T-helper 17 cell (primary cell): Measurements from ENCODE around the gene PEX1. TPM values are rescaled to one million over a fixed set of nuclear protein-coding genes. Genes with fewer than 3 reads are reported as not detected.
"Not testable (repeated sequence)": the region's sequence is repeated elsewhere in the genome, so short reads cannot be mapped to it uniquely, and the experiment has no call there.

ENCODE experiments used
- ATAC-seq: fragments of 150-1000 bp; cut with Tn5 transposase; 2 replicates; pipeline ENCODE4 v1.10.0; 2021; ENCODE audit warnings: mild to moderate bottlenecking, moderate library complexity
- DNase-seq, 3 donors: peaks; one replicate each; pipeline versions ENCODE4 v3.0.0 to v3.0.0-alpha.2; 2020 to 2021
- H3K9me3 ChIP-seq: one replicate; pipeline ENCODE4 v1.7.0; 2013; ENCODE audit warnings: low read length, mild to moderate bottlenecking; ENCODE audit not compliant: control insufficient read depth, poor library complexity, severe bottlenecking
- H3K27ac Mint-ChIP-seq: one replicate; pipeline ENCODE4 v1.8.0; 2022; ENCODE audit warnings: mild to moderate bottlenecking, moderate library complexity, mixed read lengths
- H3K27me3 Mint-ChIP-seq: one replicate; pipeline ENCODE4 v1.8.0; 2022; ENCODE audit warnings: mixed read lengths
- H3K36me3 Mint-ChIP-seq: one replicate; pipeline ENCODE4 v1.8.0; 2022; ENCODE audit warnings: low read depth, mixed read lengths
- H3K4me1 Mint-ChIP-seq: one replicate; pipeline ENCODE4 v1.8.0; 2022; ENCODE audit warnings: mild to moderate bottlenecking, mixed read lengths
- H3K4me3 Mint-ChIP-seq: one replicate; pipeline ENCODE4 v1.8.0; 2022; ENCODE audit warnings: mild to moderate bottlenecking, moderate library complexity, mixed read lengths
- total RNA-seq, 4 donors: library from RNA in 2 of 4; stranded (reverse) in 2 of 4; gene quantifications; one replicate each; pipeline ENCODE4 v1.2.3 and lab custom pipeline; 2022 to 2026

PEX1 gene
- total RNA-seq = 10 to 100 TPM; 18.2 to 19.1 TPM
- total RNA-seq (lab: John Stamatoyannopoulos, UW) = 103 to 110 reads per million in 2 donors

DNA sequence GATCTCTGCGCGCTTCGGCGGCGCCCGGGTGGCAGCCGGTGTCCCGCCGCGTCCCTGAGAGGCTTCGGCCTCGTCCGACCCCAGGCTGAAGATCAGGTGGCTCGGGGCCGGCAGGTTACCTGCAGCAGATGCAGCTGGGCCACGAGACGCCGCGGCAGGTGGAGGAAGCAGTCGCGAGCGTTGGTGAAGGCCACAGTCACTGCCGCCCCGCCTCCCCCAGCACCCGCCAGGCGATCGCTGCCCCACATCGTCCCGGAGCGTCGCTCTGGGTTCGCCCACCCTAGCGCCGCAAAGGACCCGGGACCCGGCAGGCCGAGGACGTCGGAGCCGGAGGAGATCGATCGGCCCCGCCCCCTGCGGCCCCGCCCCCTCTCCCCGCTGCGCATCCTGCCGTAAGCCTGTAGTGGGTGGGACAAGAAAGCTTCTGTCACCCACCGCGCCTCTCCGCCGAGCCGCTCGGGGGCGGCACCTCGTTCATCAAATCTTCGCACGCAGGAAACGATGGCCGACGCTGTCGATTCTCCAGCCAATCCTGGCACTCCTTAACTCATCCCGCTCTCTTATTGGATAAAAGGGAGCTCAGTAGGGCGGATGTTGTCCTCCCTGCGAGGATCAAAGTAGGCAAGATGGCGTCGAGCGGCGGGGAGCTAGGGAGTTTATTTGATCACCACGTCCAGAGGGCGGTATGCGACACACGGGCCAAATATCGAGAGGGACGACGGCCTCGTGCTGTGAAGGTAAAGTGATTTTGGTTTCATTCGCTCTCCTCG, at the start of gene PEX1, which contains the start of gene RBM48:
TSS of gene PEX1 (minus strand) at position 333 of the 770 bp plus-strand sequence. CDS start at position 248, 85 bp downstream.
TSS of gene RBM48 (plus strand) at position 608 of the 770 bp plus-strand sequence. CDS start at position 627, 19 bp downstream.
- peaks cover 24% of the 10 kb centered on the region for H3K4me1 Mint-ChIP-seq
- ATAC-seq = peak; percentile 91
- H3K27ac Mint-ChIP-seq = peak within 1 kb of the TSS; percentile 94
- H3K4me3 Mint-ChIP-seq = peak within 1 kb of the TSS; percentile 92
- peaks cover 7% of the 10 kb centered on the region for H3K36me3 Mint-ChIP-seq
- no peaks in the 10 kb centered on the region for H3K27me3 Mint-ChIP-seq
- H3K9me3 ChIP-seq = no peaks in the 10 kb centered on the region
- peak; percentile 88 to 96 (median 93) for DNase-seq

- H3K9me3 ChIP-seq = no peaks in the 10 kb centered on the region
- H3K4me3 Mint-ChIP-seq = no peak overlapping the region
- DNase-seq (no peak), ATAC-seq (no peak)
- peaks cover 8% of the 10 kb centered on the region for H3K36me3 Mint-ChIP-seq
- H3K27ac Mint-ChIP-seq = no peak overlapping the region
- H3K4me1 Mint-ChIP-seq = peaks cover 11% of the 10 kb centered on the region
- H3K27me3 Mint-ChIP-seq = no peaks in the 10 kb centered on the region
Observed at GRCh38 chr7:92576296-92576695, 48.0 kb upstream of the PEX1 start.

- H3K4me1 Mint-ChIP-seq = peaks cover 8% of the 10 kb centered on the region
- H3K4me3 Mint-ChIP-seq = no peak overlapping the region
- H3K27ac Mint-ChIP-seq = no peak overlapping the region
- no peaks in the 10 kb centered on the region for H3K9me3 ChIP-seq
- ATAC-seq = no peak
- peaks cover 8% of the 10 kb centered on the region for H3K36me3 Mint-ChIP-seq
- H3K27me3 Mint-ChIP-seq = no peaks in the 10 kb centered on the region
- DNase-seq = no peak
Observed at GRCh38 chr7:92569137-92569536, 40.8 kb upstream of the PEX1 start.

- H3K4me1 Mint-ChIP-seq = peaks cover 16% of the 10 kb centered on the region
- H3K36me3 Mint-ChIP-seq = peaks cover 13% of the 10 kb centered on the region
- ATAC-seq = no peak
- DNase-seq = no peak
- no peak overlapping the region for H3K4me3 Mint-ChIP-seq
- no peak overlapping the region for H3K27ac Mint-ChIP-seq
- no peaks in the 10 kb centered on the region for H3K27me3 Mint-ChIP-seq
- H3K9me3 ChIP-seq = no peaks in the 10 kb centered on the region
Observed at GRCh38 chr7:92567460-92567859, 39.1 kb upstream of the PEX1 start.

DNA sequence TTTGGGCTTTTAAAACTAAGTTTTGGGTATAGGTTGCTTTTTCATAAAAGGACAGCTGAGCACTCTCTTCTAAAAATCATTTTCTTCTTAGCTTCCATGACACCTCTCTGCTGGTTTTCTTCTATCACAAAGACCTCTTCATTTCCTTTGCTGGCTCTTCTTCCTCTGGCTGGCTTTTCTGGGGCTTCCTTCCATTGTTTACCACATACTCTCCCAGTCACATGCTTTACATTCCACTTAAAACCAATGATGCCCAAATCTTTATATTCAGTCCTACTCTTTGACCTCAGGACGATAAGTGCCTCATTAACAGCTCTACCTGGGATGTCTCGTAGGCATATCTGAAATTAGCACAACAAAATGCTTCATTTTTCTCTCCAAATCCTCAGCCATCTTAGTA, 35.0 kb upstream of the PEX1 start:
- H3K4me1 Mint-ChIP-seq = peaks cover 10% of the 10 kb centered on the region
- DNase-seq = no peak
- H3K9me3 ChIP-seq = no peaks in the 10 kb centered on the region
- ATAC-seq = no peak
- H3K27me3 Mint-ChIP-seq = no peaks in the 10 kb centered on the region
- peaks cover 7% of the 10 kb centered on the region for H3K36me3 Mint-ChIP-seq
- peak overlapping the region; percentile 60 for H3K27ac Mint-ChIP-seq
- no peak overlapping the region for H3K4me3 Mint-ChIP-seq

- Mint-ChIP-seq H3K36me3 (peaks cover 7% of the 10 kb centered on the region), H3K27me3 (no peaks in the 10 kb centered on the region), H3K4me3 (no peak overlapping the region), H3K27ac (no peak overlapping the region), H3K4me1 (peaks cover 10% of the 10 kb centered on the region)
- DNase-seq = no peak
- no peak for ATAC-seq
- H3K9me3 ChIP-seq = no peaks in the 10 kb centered on the region
Observed at GRCh38 chr7:92560602-92561001, 32.3 kb upstream of the PEX1 start.

DNA sequence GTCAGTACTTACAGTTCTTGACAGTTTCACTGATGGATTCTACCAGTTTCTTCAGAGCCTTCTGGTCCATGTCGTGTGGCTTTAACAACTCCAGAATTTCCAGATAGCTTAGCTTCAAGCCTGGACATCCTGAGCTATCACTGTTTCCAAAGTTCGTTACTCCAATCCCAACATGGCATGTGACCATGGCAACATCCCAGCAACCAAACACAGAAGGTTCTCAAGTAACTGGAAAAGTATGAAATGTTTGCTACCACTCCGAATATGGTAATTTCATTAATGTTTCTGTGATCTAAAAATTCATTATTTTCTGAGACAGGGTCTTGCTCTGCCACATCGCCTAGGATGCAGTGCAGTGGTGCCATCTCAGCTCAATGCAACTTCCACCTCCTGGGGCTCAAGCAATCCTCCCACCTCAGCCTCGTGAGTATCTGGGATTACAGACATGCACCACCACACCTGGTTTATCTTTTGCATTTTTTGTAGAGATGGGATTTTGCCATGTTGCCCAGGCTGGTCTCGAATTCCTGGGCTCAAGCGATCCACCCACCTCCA, 29.6 kb upstream of the PEX1 start:
- no peak for ATAC-seq
- no peaks in the 10 kb centered on the region for H3K27me3 Mint-ChIP-seq
- DNase-seq = no peak
- peak overlapping the region; percentile 25 for H3K4me3 Mint-ChIP-seq
- H3K36me3 Mint-ChIP-seq = no peaks in the 10 kb centered on the region
- H3K9me3 ChIP-seq = no peaks in the 10 kb centered on the region
- H3K4me1 Mint-ChIP-seq = peaks cover 1% of the 10 kb centered on the region
- H3K27ac Mint-ChIP-seq = peak overlapping the region; percentile 79

GRCh38 chr7:92557249-92557648, 28.9 kb upstream of the PEX1 start:
- H3K36me3 Mint-ChIP-seq = no peaks in the 10 kb centered on the region
- H3K9me3 ChIP-seq = no peaks in the 10 kb centered on the region
- peak; percentile 20 for ATAC-seq
- peak overlapping the region; percentile 79 for H3K27ac Mint-ChIP-seq
- H3K4me3 Mint-ChIP-seq = no peak overlapping the region
- no peaks in the 10 kb centered on the region for H3K27me3 Mint-ChIP-seq
- H3K4me1 Mint-ChIP-seq = peaks cover 2% of the 10 kb centered on the region
- no peak for DNase-seq

DNA sequence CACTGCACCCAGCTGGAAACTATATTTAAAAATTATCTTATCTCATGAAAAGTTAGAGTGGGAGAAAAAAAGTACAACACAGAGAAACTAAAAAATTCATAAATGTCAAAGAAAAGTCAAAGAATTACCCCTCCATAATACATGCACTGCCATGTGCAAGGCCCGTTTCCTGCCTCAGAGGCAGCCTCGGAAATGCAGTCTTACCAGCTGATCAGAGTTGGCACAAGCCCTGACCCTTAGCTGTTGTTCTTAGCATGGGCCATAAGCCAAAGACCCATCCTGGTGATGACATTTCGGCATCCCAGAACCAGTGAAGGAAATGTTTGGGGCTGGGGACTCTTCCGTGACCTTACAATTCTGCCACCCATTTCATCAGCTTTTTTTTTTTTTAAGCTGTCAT, 21.9 kb upstream of the PEX1 start:
- no peaks in the 10 kb centered on the region for H3K36me3 Mint-ChIP-seq

GRCh38 chr7:92547579-92547978, 19.3 kb upstream of the PEX1 start:
- H3K27me3 Mint-ChIP-seq = no peaks in the 10 kb centered on the region
- no peak overlapping the region for H3K4me3 Mint-ChIP-seq
- H3K4me1 Mint-ChIP-seq = no peaks in the 10 kb centered on the region
- H3K36me3 Mint-ChIP-seq = no peaks in the 10 kb centered on the region
- ATAC-seq (no peak), DNase-seq (no peak)
- H3K9me3 ChIP-seq = no peaks in the 10 kb centered on the region
- no peak overlapping the region for H3K27ac Mint-ChIP-seq

More for the DNA sequence above, 21.9 kb upstream of the PEX1 start:
- Mint-ChIP-seq H3K4me3 (no peak overlapping the region), H3K27me3 (no peaks in the 10 kb centered on the region), H3K4me1 (peaks cover 2% of the 10 kb centered on the region), H3K27ac (no peak overlapping the region)
- DNase-seq = no peak
- no peak for ATAC-seq
- H3K9me3 ChIP-seq = no peaks in the 10 kb centered on the region

- no peaks in the 10 kb centered on the region for H3K27me3 Mint-ChIP-seq
- H3K36me3 Mint-ChIP-seq = no peaks in the 10 kb centered on the region
- H3K4me1 Mint-ChIP-seq = no peaks in the 10 kb centered on the region
- ATAC-seq = no peak
- H3K27ac Mint-ChIP-seq = no peak overlapping the region
- H3K4me3 Mint-ChIP-seq = no peak overlapping the region
- no peaks in the 10 kb centered on the region for H3K9me3 ChIP-seq
- DNase-seq = no peak
Observed at GRCh38 chr7:92546856-92547497, 18.7 kb upstream of the PEX1 start.

- not testable (repeated sequence) for H3K27me3 Mint-ChIP-seq, H3K4me3 Mint-ChIP-seq, H3K4me1 Mint-ChIP-seq, H3K27ac Mint-ChIP-seq, H3K9me3 ChIP-seq, H3K36me3 Mint-ChIP-seq, DNase-seq, ATAC-seq
Observed at GRCh38 chr7:92545116-92545515, 16.8 kb upstream of the PEX1 start.

- not testable (repeated sequence) for ATAC-seq, H3K36me3 Mint-ChIP-seq, H3K9me3 ChIP-seq, DNase-seq, H3K4me3 Mint-ChIP-seq, H3K27ac Mint-ChIP-seq, H3K27me3 Mint-ChIP-seq, H3K4me1 Mint-ChIP-seq
Observed at GRCh38 chr7:92543542-92543941, 15.2 kb upstream of the PEX1 start.
